DND-41 (cell line): ENCODE measurements around the gene FRG2B.
"Not testable (repeated sequence)": the region's sequence is repeated elsewhere in the genome, so short reads cannot be mapped to it uniquely, and the experiment has no call there.

Experiments used
- ATAC-seq: fragments of 200-7000 bp; cut with Tn5 transposase; 3 replicates; pipeline ENCODE4 v1.9.1; 2021; ENCODE audit warnings: low read depth; ENCODE audit not compliant: insufficient read depth
- DNase-seq: peaks from one replicate; pipeline ENCODE4 v3.0.0-alpha.2; 2020
- H2AFZ ChIP-seq: 2 replicates; pipeline ENCODE4 v1.6.0; 2012; ENCODE audit warnings: low read depth, low read length
- H3K27ac ChIP-seq: 2 replicates; pipeline ENCODE4 v1.5.1; 2012; ENCODE audit warnings: low read length, inconsistent platforms
- H3K27me3 ChIP-seq: fragments of 200-600 bp; sonication (generic); 2 replicates; pipeline ENCODE4 v1.6.0; 2012; ENCODE audit warnings: low read length, mild to moderate bottlenecking, inconsistent platforms; ENCODE audit not compliant: insufficient read depth, poor library complexity
- H3K36me3 ChIP-seq: 2 replicates; pipeline ENCODE4 v1.5.1; 2012; ENCODE audit warnings: low read length, inconsistent platforms; ENCODE audit not compliant: insufficient read depth
- H3K4me1 ChIP-seq: 2 replicates; pipeline ENCODE4 v1.5.1; 2012; ENCODE audit warnings: mild to moderate bottlenecking, low read length; ENCODE audit not compliant: insufficient read depth
- H3K4me2 ChIP-seq: 2 replicates; pipeline ENCODE4 v1.6.0; 2012; ENCODE audit warnings: mild to moderate bottlenecking, moderate library complexity, low read length, inconsistent platforms; ENCODE audit not compliant: insufficient read depth
- H3K4me3 ChIP-seq, 2 experiments: fragments of 200-600 bp in 1 of 2; shearing (Covaris generic) in 1 of 2; 2 replicates each; pipeline ENCODE4 v1.5.1; 2012 to 2016; ENCODE audit warnings: inconsistent platforms in 2 of 2, low read length in 2 of 2, mild to moderate bottlenecking in 2 of 2, low read depth in 1 of 2, moderate library complexity in 1 of 2
- H3K79me2 ChIP-seq: 2 replicates; pipeline ENCODE4 v1.6.0; 2012; ENCODE audit warnings: low read length, inconsistent platforms; ENCODE audit not compliant: insufficient read depth
- H3K9ac ChIP-seq: 2 replicates; pipeline ENCODE4 v1.6.0; 2012; ENCODE audit warnings: low read depth, mild to moderate bottlenecking, inconsistent platforms, low read length, moderate library complexity
- H3K9me3 ChIP-seq: 2 replicates; pipeline ENCODE4 v1.5.1; 2012; ENCODE audit warnings: low read length, moderate library complexity, mild to moderate bottlenecking, inconsistent platforms; ENCODE audit not compliant: insufficient read depth, severe bottlenecking
- H4K20me1 ChIP-seq: 2 replicates; pipeline ENCODE4 v1.6.0; 2012; ENCODE audit warnings: low read length; ENCODE audit not compliant: insufficient read depth
- CTCF ChIP-seq: IDR thresholded peaks from 2 replicates; pipeline ENCODE4 v1.5.1; 2012; ENCODE audit warnings: borderline replicate concordance, low read length, moderate library complexity, mild to moderate bottlenecking; ENCODE audit not compliant: poor library complexity, severe bottlenecking; ENCODE audit errors: extremely low read depth
- EZH2 ChIP-seq: IDR thresholded peaks from 3 replicates; pipeline ENCODE4 v1.6.1; 2012; ENCODE audit warnings: borderline replicate concordance, low read depth, mild to moderate bottlenecking, moderate library complexity, low read length, inconsistent platforms; ENCODE audit not compliant: severe bottlenecking

FRG2B gene

GRCh38 chr10:133637846-133638235 is 11.2 kb upstream of the FRG2B start:
- not testable (repeated sequence) for H3K79me2 ChIP-seq, H3K27me3 ChIP-seq, H2AFZ ChIP-seq, H3K4me1 ChIP-seq, ATAC-seq, H3K27ac ChIP-seq, H3K9me3 ChIP-seq, H3K36me3 ChIP-seq, DNase-seq, H4K20me1 ChIP-seq
- peak overlapping the region; percentile 37; the same call in 1 of the 2 replicates for H3K9ac ChIP-seq
- peak overlapping the region in 1 of 2 experiments; percentile 51; a peak in 2 of 4 replicates for H3K4me3 ChIP-seq
- H3K4me2 ChIP-seq = peak overlapping the region; percentile 45; the same call in 1 of the 2 replicates

GRCh38 chr10:133637202-133637845 is 10.7 kb upstream of the FRG2B start:
- DNase-seq, H3K4me3 ChIP-seq, H3K27me3 ChIP-seq, H4K20me1 ChIP-seq, H2AFZ ChIP-seq, H3K9me3 ChIP-seq, H3K4me2 ChIP-seq, H3K79me2 ChIP-seq, H3K36me3 ChIP-seq, H3K27ac ChIP-seq, H3K4me1 ChIP-seq, H3K9ac ChIP-seq: not testable (repeated sequence)
- peak; percentile 76 for ATAC-seq

DNA sequence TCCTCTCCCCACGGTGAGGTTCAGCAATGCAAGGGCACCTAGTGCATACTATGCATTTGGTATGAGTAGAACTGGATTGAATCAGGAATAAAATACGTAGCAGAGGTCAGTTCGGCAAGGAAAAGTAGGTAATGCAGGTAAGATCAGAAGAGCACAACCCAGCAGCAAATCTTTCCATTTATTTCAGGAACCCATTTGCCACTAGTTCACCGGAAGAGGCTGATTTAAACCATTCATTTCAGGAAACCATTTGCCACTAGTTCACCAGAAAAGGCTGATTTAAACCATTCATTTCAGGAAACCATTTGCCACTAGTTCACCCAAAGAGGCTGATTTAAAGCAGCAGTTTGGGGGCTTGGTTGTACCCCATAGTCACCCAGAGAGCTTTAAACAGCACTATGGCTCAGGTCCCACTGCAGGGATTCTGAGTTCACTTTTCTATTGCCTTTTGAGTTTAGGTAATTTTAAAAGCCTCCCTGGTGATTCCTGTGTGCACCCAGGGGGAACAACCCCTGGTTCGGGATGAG is 4.2 kb upstream of the FRG2B start:
- H3K9me3 ChIP-seq, H3K4me2 ChIP-seq, H4K20me1 ChIP-seq, H3K4me3 ChIP-seq, ATAC-seq, H2AFZ ChIP-seq, H3K36me3 ChIP-seq, H3K9ac ChIP-seq, H3K27me3 ChIP-seq, H3K79me2 ChIP-seq, H3K4me1 ChIP-seq, DNase-seq, H3K27ac ChIP-seq: not testable (repeated sequence)

DNA sequence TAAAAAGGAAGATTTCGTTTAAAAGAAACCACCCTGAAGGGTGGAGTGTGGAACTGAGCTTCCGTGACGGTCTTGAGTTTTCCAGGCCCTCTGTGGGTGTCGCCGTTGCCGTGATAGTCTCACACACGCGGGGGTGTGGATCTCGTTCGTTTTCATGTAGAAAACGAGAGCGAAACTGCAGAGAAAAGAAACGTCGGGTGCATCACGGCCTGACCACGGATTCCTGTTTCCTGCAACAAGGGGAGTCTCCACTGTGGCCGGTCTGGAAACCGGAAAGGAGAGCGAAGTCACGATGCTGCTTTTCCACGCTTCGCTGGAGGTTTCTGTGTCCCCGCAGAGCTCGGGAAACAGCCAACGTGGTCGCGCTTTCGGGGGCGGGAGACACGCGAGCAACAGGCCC is 4.1 kb downstream of the FRG2B start:
- not testable (repeated sequence) for H3K36me3 ChIP-seq, H2AFZ ChIP-seq, H3K4me1 ChIP-seq, H3K9ac ChIP-seq, ATAC-seq, H3K4me2 ChIP-seq, H3K79me2 ChIP-seq, H3K27ac ChIP-seq, H3K4me3 ChIP-seq, H3K9me3 ChIP-seq, DNase-seq, H3K27me3 ChIP-seq, H4K20me1 ChIP-seq

GRCh38 chr10:133618851-133619250 is 7.7 kb downstream of the FRG2B start:
- H3K9me3 ChIP-seq = peaks cover 11% of the 10 kb centered on the region
- no peak overlapping the region for H3K27ac ChIP-seq
- H3K4me2 ChIP-seq = no peak overlapping the region
- H3K4me1 ChIP-seq = no peaks in the 10 kb centered on the region
- ATAC-seq = no peak
- no peaks in the 10 kb centered on the region for H3K79me2 ChIP-seq
- no peak overlapping the region for H3K9ac ChIP-seq
- no peak for TF ChIP-seq CTCF
- no peak for TF ChIP-seq EZH2
- no peak for DNase-seq
- no peaks in the 10 kb centered on the region for H4K20me1 ChIP-seq
- no peak overlapping the region for H3K4me3 ChIP-seq
- no peaks in the 10 kb centered on the region for H3K36me3 ChIP-seq
- H2AFZ ChIP-seq = no peak overlapping the region
- H3K27me3 ChIP-seq = no peaks in the 10 kb centered on the region
